ENCODE results near the gene CPVL.

- no peak for TF ChIP-seq POLR2A (IDR thresholded peaks at IDR 0.05; ENCODE audit: low read length)
- no peak for TF ChIP-seq GATA1 (IDR thresholded peaks at IDR 0.05; ENCODE audit: low read depth, low read length)
Observed at GRCh38 chr7:29135846-29136245, 10.5 kb downstream of the CPVL start.

All from erythroblast (primary cell).